ENCODE results near the gene SNUPN.
"Not testable (repeated sequence)": the region's sequence is repeated elsewhere in the genome, so short reads cannot be mapped to it uniquely, and the experiment has no call there.

Gene SNUPN

DNA sequence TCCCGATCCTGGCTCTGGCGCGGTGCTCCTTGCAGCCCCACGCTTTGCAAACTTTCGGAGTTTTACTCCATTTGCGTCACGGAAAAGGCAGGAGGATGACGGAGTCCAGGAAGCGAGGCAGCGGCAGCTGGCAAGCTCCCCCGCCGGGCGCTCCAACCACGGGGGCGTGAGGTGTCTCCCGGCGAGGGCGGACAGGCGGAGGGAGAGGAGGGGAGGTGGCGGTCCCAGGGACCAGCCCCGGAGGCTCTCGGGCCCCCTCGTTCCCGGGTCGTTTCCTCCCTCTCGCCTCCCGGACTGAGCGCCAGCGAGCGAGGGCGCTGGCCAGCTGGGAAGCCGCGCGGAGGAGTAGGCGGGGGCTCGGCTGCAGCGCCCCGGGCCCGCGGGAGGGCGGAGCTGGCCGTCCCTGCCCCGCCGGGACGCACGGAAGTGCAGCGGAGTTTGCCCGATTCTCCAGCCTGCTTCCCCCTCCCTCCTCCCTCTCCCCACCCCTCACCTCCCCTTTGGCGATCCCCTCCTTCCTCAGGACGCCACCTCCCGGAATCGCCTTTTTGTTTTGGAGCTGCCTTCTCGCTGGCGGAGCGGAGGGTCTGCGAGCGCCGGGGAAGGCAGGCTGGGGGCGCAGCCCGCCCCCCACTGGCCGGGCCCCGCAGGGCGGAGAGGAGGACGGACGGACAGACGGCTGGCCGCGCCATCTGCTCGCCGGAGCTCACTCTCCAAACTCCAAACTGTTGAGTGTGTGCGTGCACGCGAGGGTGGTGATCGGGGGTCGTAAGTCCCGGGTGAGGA lies 22.0 kb upstream of the SNUPN start, which contains the start of gene SNX33:
Gene SNX33 (plus strand): TSS at position 543 of the 786 bp plus-strand sequence. CDS start 1,191 bp downstream, outside the sequence.
- Mint-ChIP-seq H3K36me3 (peaks cover 2% of the 10 kb centered on the region), H3K4me1 (peaks cover 7% of the 10 kb centered on the region), H3K9me3 (no peaks in the 10 kb centered on the region), H3K4me3 (peak within 1 kb of the TSS; percentile 84), H3K27ac (no peak within 1 kb of the TSS), H3K27me3 (no peaks in the 10 kb centered on the region)
- ATAC-seq (ENCODE audit: low read depth), result peak; percentile 54
- peak in 1 of 2 donors; percentile 32 for DNase-seq (ENCODE audit: low spot score in 2 of 2)

GRCh38 chr15:75646944-75647364 lies 21.4 kb upstream of the SNUPN start:
- no peaks in the 10 kb centered on the region for H3K27me3 Mint-ChIP-seq
- peaks cover 10% of the 10 kb centered on the region for H3K4me1 Mint-ChIP-seq
- H3K4me3 Mint-ChIP-seq, result peak overlapping the region; percentile 84
- no peaks in the 10 kb centered on the region for H3K9me3 Mint-ChIP-seq
- H3K36me3 Mint-ChIP-seq, result peaks cover 2% of the 10 kb centered on the region
- DNase-seq (ENCODE audit: low spot score in 2 of 2), result peak in 1 of 2 donors; percentile 25
- ATAC-seq (ENCODE audit: low read depth), result peak; percentile 39
- H3K27ac Mint-ChIP-seq, result no peak overlapping the region

DNA sequence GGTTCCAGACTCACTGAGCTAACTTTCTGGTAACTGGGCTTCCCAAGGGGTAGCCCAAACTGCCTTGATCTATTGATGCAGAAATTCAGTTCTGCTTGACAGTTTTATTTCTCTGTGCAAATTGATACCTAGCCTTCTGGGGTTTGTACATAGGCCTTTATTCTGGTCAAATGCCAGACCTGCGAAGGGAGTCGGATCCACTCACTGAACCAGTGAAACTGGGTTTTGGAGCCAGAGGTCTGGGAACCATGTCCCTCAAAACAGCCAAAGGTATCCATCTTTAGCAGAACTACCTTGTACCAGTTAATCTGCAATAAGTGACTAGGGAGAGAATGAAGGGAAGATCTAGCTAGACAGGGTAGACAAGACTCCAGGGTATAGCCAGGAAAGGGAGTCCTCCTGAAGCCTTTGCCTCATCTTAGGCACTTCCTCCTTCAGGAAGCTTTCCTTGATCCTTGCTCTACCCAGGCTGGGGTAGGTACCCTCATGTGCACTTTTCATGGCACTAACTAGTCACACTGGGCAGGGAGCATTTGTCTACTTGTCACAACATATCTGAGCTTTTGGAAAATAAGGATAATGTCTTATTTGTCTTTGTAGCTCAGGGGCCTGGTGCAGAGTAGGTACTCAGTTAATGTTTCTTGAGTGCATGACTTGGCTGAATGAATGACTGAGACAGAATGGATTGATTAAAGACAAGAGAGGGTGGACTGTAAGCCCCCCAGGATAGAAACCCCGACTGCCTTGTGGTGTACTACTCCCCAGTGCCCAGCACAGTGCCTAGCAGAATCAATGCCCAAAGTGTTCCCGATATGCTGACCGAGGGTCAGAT lies 20.8 kb upstream of the SNUPN start:
- Mint-ChIP-seq H3K4me1 (peaks cover 10% of the 10 kb centered on the region), H3K27ac (no peak overlapping the region), H3K36me3 (peaks cover 2% of the 10 kb centered on the region), H3K9me3 (no peaks in the 10 kb centered on the region), H3K27me3 (no peaks in the 10 kb centered on the region), H3K4me3 (peak overlapping the region; percentile 84)
- ATAC-seq (ENCODE audit: low read depth) (no peak), DNase-seq (ENCODE audit: low spot score in 2 of 2) (no peak)

DNA sequence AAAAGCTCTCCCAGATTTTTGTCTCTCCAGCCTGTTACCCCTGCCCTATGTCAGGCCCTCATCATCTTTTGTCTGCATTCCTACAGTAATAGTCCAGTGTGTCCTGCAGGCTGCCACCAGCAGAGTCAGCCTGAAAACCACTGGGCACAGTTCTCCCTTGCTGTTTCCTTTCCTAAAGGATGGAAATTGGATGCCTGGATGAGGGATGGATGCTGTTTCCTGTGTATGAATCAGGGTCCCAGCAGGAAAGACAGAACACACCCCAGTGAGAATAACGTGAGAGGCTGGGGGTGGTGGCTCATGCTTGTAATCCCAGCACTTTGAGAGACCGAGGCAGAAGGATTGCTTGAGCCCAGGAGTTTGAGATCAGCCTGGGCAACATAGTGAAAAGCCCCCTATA lies 18.9 kb upstream of the SNUPN start:
- ATAC-seq (ENCODE audit: low read depth), result no peak
- H3K27me3 Mint-ChIP-seq, result no peaks in the 10 kb centered on the region
- H3K27ac Mint-ChIP-seq, result no peak overlapping the region
- no peak for DNase-seq (ENCODE audit: low spot score in 2 of 2)
- H3K4me1 Mint-ChIP-seq, result peaks cover 19% of the 10 kb centered on the region
- no peak overlapping the region for H3K4me3 Mint-ChIP-seq
- no peaks in the 10 kb centered on the region for H3K9me3 Mint-ChIP-seq
- peaks cover 2% of the 10 kb centered on the region for H3K36me3 Mint-ChIP-seq

- peaks cover 31% of the 10 kb centered on the region for H3K4me1 Mint-ChIP-seq
- DNase-seq (ENCODE audit: low spot score in 2 of 2), result no peak
- peaks cover 2% of the 10 kb centered on the region for H3K36me3 Mint-ChIP-seq
- no peak overlapping the region for H3K27ac Mint-ChIP-seq
- H3K27me3 Mint-ChIP-seq, result no peaks in the 10 kb centered on the region
- ATAC-seq (ENCODE audit: low read depth), result no peak
- H3K4me3 Mint-ChIP-seq, result no peak overlapping the region
- H3K9me3 Mint-ChIP-seq, result no peaks in the 10 kb centered on the region
These were observed 16.1 kb upstream of the SNUPN start for GRCh38 chr15:75641603-75642002.

DNA sequence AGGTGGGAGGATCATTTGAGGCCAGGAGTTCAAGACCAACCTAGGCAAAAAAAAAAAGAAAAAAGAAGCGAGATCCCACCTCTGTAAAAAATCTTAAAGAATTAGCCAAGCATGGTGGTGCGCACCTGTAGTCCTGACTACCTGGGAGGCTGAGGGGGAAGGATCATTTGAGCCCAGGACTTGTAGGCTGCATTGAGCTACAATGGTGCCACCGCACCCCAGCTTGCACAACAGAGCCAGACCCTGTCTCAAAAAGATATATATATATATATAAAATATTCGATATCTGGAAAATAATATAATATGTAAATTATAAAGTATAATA lies 15.6 kb upstream of the SNUPN start:
- Mint-ChIP-seq H3K36me3 (peaks cover 3% of the 10 kb centered on the region), H3K4me3 (peak overlapping the region; percentile 92), H3K9me3 (no peaks in the 10 kb centered on the region), H3K27me3 (no peaks in the 10 kb centered on the region), H3K4me1 (peaks cover 34% of the 10 kb centered on the region), H3K27ac (no peak overlapping the region)
- ATAC-seq (ENCODE audit: low read depth) (no peak), DNase-seq (ENCODE audit: low spot score in 2 of 2) (no peak)

DNA sequence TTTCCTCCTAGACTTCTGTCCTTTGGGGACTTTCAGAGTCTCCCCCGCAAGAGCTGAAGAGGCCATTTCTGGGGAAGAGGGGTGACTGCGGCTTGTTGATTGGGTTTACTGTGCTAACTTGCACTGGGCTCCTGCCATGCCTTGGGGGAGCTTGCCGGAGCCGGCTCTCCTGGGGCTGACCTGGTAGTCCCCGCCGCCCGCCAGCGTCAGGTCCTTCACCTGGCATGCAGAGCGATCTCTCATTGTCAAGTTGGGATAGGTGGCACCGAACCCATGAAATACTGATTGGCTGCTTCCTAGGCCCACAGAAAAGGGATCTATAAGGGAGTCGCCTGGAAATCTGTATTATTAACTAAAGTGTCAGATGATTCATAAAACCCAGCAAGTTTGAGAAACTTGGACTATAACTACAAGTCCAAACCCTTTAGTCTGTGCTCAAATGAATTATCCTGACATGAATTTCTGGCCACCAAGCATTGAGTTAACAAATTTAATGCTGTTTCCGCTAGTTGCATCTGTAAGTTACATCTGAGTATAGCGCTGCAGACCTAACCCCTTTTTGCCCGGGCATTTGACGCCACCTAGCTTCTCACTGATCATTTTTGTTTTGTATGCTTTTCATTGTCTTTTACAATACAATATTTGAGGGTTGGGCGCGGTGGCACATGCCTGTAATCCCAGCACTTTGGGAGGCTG lies 15.1 kb upstream of the SNUPN start:
- H3K27me3 Mint-ChIP-seq, result no peaks in the 10 kb centered on the region

GRCh38 chr15:75639709-75640482 lies 14.4 kb upstream of the SNUPN start, which contains the start of gene IMP3:
Gene IMP3, minus strand, starts transcription at chr15:75640224. Its CDS starts 56 bp downstream, at chr15:75640168.
- no peaks in the 10 kb centered on the region for H3K9me3 Mint-ChIP-seq
- DNase-seq (ENCODE audit: low spot score in 2 of 2) (peak; percentile 83 to 89), ATAC-seq (ENCODE audit: low read depth) (peak; percentile 88)
- peaks cover 5% of the 10 kb centered on the region for H3K36me3 Mint-ChIP-seq
- no peaks in the 10 kb centered on the region for H3K27me3 Mint-ChIP-seq
- peaks cover 36% of the 10 kb centered on the region for H3K4me1 Mint-ChIP-seq
- H3K27ac Mint-ChIP-seq, result peak within 1 kb of the TSS; percentile 93
- H3K4me3 Mint-ChIP-seq, result peak within 1 kb of the TSS; percentile 92

More for the DNA sequence above, 15.1 kb upstream of the SNUPN start:
- Mint-ChIP-seq H3K4me1 (peaks cover 36% of the 10 kb centered on the region), H3K4me3 (peak overlapping the region; percentile 92), H3K9me3 (no peaks in the 10 kb centered on the region), H3K27ac (peak overlapping the region; percentile 93), H3K36me3 (peaks cover 5% of the 10 kb centered on the region)
- ATAC-seq (ENCODE audit: low read depth) (peak; percentile 29), DNase-seq (ENCODE audit: low spot score in 2 of 2) (no peak)

DNA sequence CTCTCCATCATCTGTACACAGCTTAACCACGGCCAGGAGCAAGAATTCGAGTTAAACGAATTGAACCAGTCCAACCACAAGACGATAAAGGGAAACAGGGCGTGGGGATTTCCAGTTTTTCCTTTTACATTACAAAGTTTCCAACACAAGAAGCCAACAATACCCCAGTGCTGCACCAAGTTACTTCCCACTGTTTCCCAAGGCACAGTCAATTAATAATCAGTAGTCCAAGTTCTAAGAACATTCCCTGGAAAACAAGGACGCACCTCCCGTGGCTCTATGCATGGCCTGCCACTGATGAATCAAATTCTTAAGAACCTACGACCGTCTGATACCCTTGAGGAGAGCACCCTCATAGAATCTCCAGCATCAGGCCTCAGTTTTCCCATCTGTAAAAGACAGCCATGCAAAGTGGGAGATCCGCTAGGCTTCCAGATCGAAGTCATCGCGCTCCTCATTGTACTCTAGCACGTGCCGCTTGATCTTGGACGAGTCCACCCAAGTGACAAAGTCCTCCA lies 13.7 kb upstream of the SNUPN start:
- ATAC-seq (ENCODE audit: low read depth), result no peak
- H3K9me3 Mint-ChIP-seq, result no peaks in the 10 kb centered on the region
- peaks cover 5% of the 10 kb centered on the region for H3K36me3 Mint-ChIP-seq

DNA sequence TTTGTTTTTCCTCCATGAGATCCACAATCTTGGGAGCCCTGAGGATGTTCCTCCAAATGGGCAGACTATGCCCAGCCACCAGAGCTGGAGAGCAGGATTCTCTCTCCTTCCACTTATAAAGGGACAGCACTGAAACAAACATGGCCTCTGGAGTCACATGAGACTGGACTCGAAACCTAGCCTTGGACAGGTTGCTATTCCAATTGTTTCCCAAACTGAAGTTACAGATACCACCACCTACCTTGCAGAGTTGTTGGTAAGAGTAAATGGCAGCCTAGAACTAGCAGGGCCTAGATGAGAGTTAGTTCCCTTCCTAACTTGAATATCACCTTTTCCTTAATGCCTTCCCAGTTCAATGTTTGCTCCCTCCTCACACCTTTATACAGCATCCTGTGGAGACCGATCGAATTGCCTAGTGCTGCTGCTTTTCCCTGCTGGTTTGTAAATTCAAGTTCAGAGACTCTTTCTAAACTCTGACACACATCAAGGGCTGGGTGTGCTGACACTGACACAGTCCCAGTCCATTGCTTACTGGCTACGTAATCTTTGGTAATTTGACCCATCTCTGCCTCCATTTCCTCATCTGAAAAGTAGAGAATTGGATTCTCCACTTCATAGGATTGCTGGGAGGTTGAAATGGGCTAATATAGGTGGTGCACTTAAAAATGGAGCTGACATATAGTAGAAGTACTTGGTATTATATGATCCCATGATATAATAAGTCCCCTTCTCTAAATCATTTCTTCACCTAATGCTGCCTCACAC lies 11.9 kb upstream of the SNUPN start:
- peaks cover 2% of the 10 kb centered on the region for H3K36me3 Mint-ChIP-seq
- ATAC-seq (ENCODE audit: low read depth), result no peak
- peaks cover 34% of the 10 kb centered on the region for H3K4me1 Mint-ChIP-seq
- no peaks in the 10 kb centered on the region for H3K9me3 Mint-ChIP-seq
- H3K27me3 Mint-ChIP-seq, result no peaks in the 10 kb centered on the region
- no peak overlapping the region for H3K4me3 Mint-ChIP-seq
- DNase-seq (ENCODE audit: low spot score in 2 of 2), result no peak
- no peak overlapping the region for H3K27ac Mint-ChIP-seq

More for the DNA sequence above, 13.7 kb upstream of the SNUPN start:
- Mint-ChIP-seq H3K27ac (peak overlapping the region; percentile 93), H3K4me1 (peaks cover 36% of the 10 kb centered on the region), H3K27me3 (no peaks in the 10 kb centered on the region), H3K4me3 (peak overlapping the region; percentile 92)
- no peak for DNase-seq (ENCODE audit: low spot score in 2 of 2)

DNA sequence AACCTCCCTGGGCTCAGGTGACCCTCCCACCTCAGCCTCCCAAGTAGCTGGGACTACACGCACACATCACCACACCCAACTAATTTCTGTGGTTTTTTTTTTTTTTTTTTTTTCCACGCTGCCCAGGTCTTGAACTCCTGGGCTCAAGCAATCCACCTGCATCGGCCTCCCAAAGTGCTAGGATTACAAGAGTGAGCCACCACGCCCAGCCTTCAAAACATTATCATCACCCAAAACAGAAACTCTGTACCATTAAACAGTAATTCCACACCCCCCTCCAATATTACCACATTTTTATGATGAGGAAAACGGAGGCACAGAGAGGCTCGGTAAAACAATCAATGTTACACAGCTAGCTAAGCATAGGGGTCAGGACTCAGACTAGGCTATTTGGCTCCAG lies 10.5 kb upstream of the SNUPN start:
- Mint-ChIP-seq H3K27me3 (no peaks in the 10 kb centered on the region), H3K4me3 (no peak overlapping the region), H3K9me3 (no peaks in the 10 kb centered on the region), H3K36me3 (peaks cover 2% of the 10 kb centered on the region), H3K4me1 (peaks cover 28% of the 10 kb centered on the region), H3K27ac (no peak overlapping the region)
- ATAC-seq (ENCODE audit: low read depth), result no peak
- DNase-seq (ENCODE audit: low spot score in 2 of 2), result no peak

DNA sequence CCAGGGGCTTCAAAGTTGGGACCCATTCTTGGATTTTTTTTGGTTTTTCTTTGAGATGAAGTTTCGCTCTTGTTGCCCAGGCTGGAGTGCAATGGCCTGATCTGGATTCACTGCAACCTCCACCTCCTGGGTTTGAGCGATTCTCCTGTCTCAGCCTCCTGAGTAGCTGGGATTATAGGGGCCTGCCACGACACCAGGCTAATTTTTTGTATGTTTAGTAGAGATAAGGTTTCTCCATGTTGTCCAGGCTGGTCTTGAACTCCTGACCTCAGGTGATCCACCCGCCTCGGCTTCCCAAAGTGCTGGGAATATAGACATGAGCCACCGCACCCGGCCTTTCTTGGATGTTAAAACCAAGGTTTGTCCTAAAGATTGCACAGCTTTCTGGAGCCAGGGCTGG lies 8.4 kb upstream of the SNUPN start:
- peaks cover 17% of the 10 kb centered on the region for H3K4me1 Mint-ChIP-seq
- DNase-seq (ENCODE audit: low spot score in 2 of 2); H3K27me3 Mint-ChIP-seq; ATAC-seq (ENCODE audit: low read depth); H3K27ac Mint-ChIP-seq; H3K4me3 Mint-ChIP-seq; H3K9me3 Mint-ChIP-seq; H3K36me3 Mint-ChIP-seq: not testable (repeated sequence)
